Measurements from ENCODE around the gene SPECC1. TPM values are rescaled to one million over a fixed set of nuclear protein-coding genes. Genes with fewer than 3 reads are reported as not detected.

Gene SPECC1
- total RNA-seq, 1 donor from 2014 or later, result 35.6 TPM

GRCh38 chr17:20179041-20179440 lies 169.9 kb downstream of the SPECC1 start:
- no peaks in the 10 kb centered on the region for H3K36me3 Mint-ChIP-seq
- DNase-seq (ENCODE audit: low spot score in 2 of 2, unreplicated experiment in 2 of 2), result no peak
- H3K4me1 Mint-ChIP-seq, result no peaks in the 10 kb centered on the region
- H3K9me3 Mint-ChIP-seq, result peaks cover 7% of the 10 kb centered on the region
- no peaks in the 10 kb centered on the region for H3K27me3 Mint-ChIP-seq (ENCODE audit: low read depth)
- TF ChIP-seq CTCF (IDR thresholded peaks at IDR 0.05; ENCODE audit: unreplicated experiment), result no peak
- H3K27ac Mint-ChIP-seq, result no peak overlapping the region
- no peak overlapping the region for H3K4me3 Mint-ChIP-seq

GRCh38 chr17:20180661-20181060 lies 171.5 kb downstream of the SPECC1 start:
- Mint-ChIP-seq H3K9me3 (peaks cover 3% of the 10 kb centered on the region), H3K27me3 (ENCODE audit: low read depth) (no peaks in the 10 kb centered on the region), H3K27ac (no peak overlapping the region), H3K4me1 (no peaks in the 10 kb centered on the region), H3K4me3 (no peak overlapping the region), H3K36me3 (no peaks in the 10 kb centered on the region)
- DNase-seq (ENCODE audit: low spot score in 2 of 2, unreplicated experiment in 2 of 2), result no peak
- no peak for TF ChIP-seq CTCF (IDR thresholded peaks at IDR 0.05; ENCODE audit: unreplicated experiment)

- no peak for TF ChIP-seq CTCF (IDR thresholded peaks at IDR 0.05; ENCODE audit: unreplicated experiment)
- Mint-ChIP-seq H3K27me3 (ENCODE audit: low read depth) (peaks cover 2% of the 10 kb centered on the region), H3K4me1 (peaks cover 4% of the 10 kb centered on the region), H3K4me3 (no peak overlapping the region), H3K27ac (no peak overlapping the region), H3K36me3 (no peaks in the 10 kb centered on the region), H3K9me3 (no peaks in the 10 kb centered on the region)
- DNase-seq (ENCODE audit: low spot score in 2 of 2, unreplicated experiment in 2 of 2), result no peak
Observed at GRCh38 chr17:20184181-20184580, 175.0 kb downstream of the SPECC1 start.

- H3K4me3 Mint-ChIP-seq, result no peak overlapping the region
- peaks cover 13% of the 10 kb centered on the region for H3K4me1 Mint-ChIP-seq
- peaks cover 2% of the 10 kb centered on the region for H3K27me3 Mint-ChIP-seq (ENCODE audit: low read depth)
- H3K36me3 Mint-ChIP-seq, result no peaks in the 10 kb centered on the region
- H3K9me3 Mint-ChIP-seq, result no peaks in the 10 kb centered on the region
- DNase-seq (ENCODE audit: low spot score in 2 of 2, unreplicated experiment in 2 of 2), result no peak
- TF ChIP-seq CTCF (IDR thresholded peaks at IDR 0.05; ENCODE audit: unreplicated experiment), result no peak
- H3K27ac Mint-ChIP-seq, result no peak overlapping the region
Observed at GRCh38 chr17:20184977-20185619, 175.9 kb downstream of the SPECC1 start.

GRCh38 chr17:20187049-20187448 lies 177.9 kb downstream of the SPECC1 start:
- H3K4me3 Mint-ChIP-seq, result no peak overlapping the region
- TF ChIP-seq CTCF (IDR thresholded peaks at IDR 0.05; ENCODE audit: unreplicated experiment), result no peak
- no peak overlapping the region for H3K27ac Mint-ChIP-seq
- H3K4me1 Mint-ChIP-seq, result peaks cover 22% of the 10 kb centered on the region
- peaks cover 2% of the 10 kb centered on the region for H3K27me3 Mint-ChIP-seq (ENCODE audit: low read depth)
- no peaks in the 10 kb centered on the region for H3K9me3 Mint-ChIP-seq
- no peaks in the 10 kb centered on the region for H3K36me3 Mint-ChIP-seq
- DNase-seq (ENCODE audit: low spot score in 2 of 2, unreplicated experiment in 2 of 2), result no peak

GRCh38 chr17:20189302-20189701 lies 180.1 kb downstream of the SPECC1 start:
- peaks cover 6% of the 10 kb centered on the region for H3K36me3 Mint-ChIP-seq
- TF ChIP-seq CTCF (IDR thresholded peaks at IDR 0.05; ENCODE audit: unreplicated experiment), result no peak
- peaks cover 22% of the 10 kb centered on the region for H3K4me1 Mint-ChIP-seq

More at GRCh38 chr17:20189302-20189701, 180.1 kb downstream of the SPECC1 start:
- H3K27me3 Mint-ChIP-seq (ENCODE audit: low read depth), result peaks cover 2% of the 10 kb centered on the region
- peaks cover 6% of the 10 kb centered on the region for H3K9me3 Mint-ChIP-seq
- H3K27ac Mint-ChIP-seq, result no peak overlapping the region
- no peak for DNase-seq (ENCODE audit: low spot score in 2 of 2, unreplicated experiment in 2 of 2)
- H3K4me3 Mint-ChIP-seq, result no peak overlapping the region

All from mesothelial cell of epicardium (in vitro differentiated cells).